Neural cell (in vitro differentiated cells): ENCODE data around the gene PFKP.

ENCODE experiments used
- CTCF ChIP-seq: fragments of 450-650 bp; IDR thresholded peaks from 2 replicates; pipeline ENCODE4 v1.5.1; 2014; ENCODE audit warnings: antibody characterized with exemption, mild to moderate bottlenecking, moderate library complexity; ENCODE audit not compliant: poor library complexity, severe bottlenecking
- EZH2 ChIP-seq: fragments of 200-600, 300-800 bp; shearing (Covaris generic), sonication (generic); IDR thresholded peaks from 2 replicates; pipeline ENCODE4 v1.6.1; 2014; ENCODE audit warnings: antibody characterized with exemption, low read length, borderline replicate concordance, mild to moderate bottlenecking; ENCODE audit not compliant: insufficient read depth, poor library complexity, severe bottlenecking
- RAD21 ChIP-seq: fragments of 450-650 bp; conservative IDR thresholded peaks from 2 replicates; pipeline ENCODE4 v1.6.1; 2014; ENCODE audit warnings: antibody characterized with exemption, mild to moderate bottlenecking, moderate library complexity
- SMC3 ChIP-seq: fragments of 450-650 bp; conservative IDR thresholded peaks from 2 replicates; pipeline ENCODE4 v1.6.1; 2014; ENCODE audit warnings: antibody characterized with exemption, mild to moderate bottlenecking, moderate library complexity; ENCODE audit not compliant: poor library complexity
- TAF1 ChIP-seq: IDR thresholded peaks from 2 replicates; pipeline ENCODE4 v1.6.1; 2012; ENCODE audit warnings: low read depth

- TF ChIP-seq RAD21 (no peak), CTCF (no peak), EZH2 (no peak), TAF1 (no peak), SMC3 (no peak)
Observed at GRCh38 chr10:3135006-3135405, 67.7 kb downstream of the PFKP start.
